Measurements from ENCODE around the gene P2RX7. TPM values are rescaled to one million over a fixed set of nuclear protein-coding genes. Genes with fewer than 3 reads are reported as not detected.

Gene P2RX7
- total RNA-seq, 1 experiment from 2014 or later, result 3.8 TPM

- peak; percentile 64 for DNase-seq (ENCODE audit: low spot score)
Measured at GRCh38 chr12:121110211-121110940, 22.3 kb upstream of the P2RX7 start.

- no peak for DNase-seq (ENCODE audit: low spot score)
Measured at GRCh38 chr12:121111684-121112083, 21.0 kb upstream of the P2RX7 start.

- no peak for DNase-seq (ENCODE audit: low spot score)
Measured at GRCh38 chr12:121112496-121112895, 20.2 kb upstream of the P2RX7 start.

GRCh38 chr12:121113057-121113456 is 19.6 kb upstream of the P2RX7 start:
- DNase-seq (ENCODE audit: low spot score), result no peak

GRCh38 chr12:121114019-121114639 is 18.5 kb upstream of the P2RX7 start:
- DNase-seq (ENCODE audit: low spot score), result peak; percentile 59

GRCh38 chr12:121114806-121115205 is 17.9 kb upstream of the P2RX7 start:
- DNase-seq (ENCODE audit: low spot score), result no peak

GRCh38 chr12:121115530-121115929 is 17.1 kb upstream of the P2RX7 start:
- DNase-seq (ENCODE audit: low spot score), result no peak

GRCh38 chr12:121116318-121117225 is 16.1 kb upstream of the P2RX7 start:
- DNase-seq (ENCODE audit: low spot score), result no peak

GRCh38 chr12:121117226-121117777 is 15.4 kb upstream of the P2RX7 start:
- DNase-seq (ENCODE audit: low spot score), result no peak

GRCh38 chr12:121120323-121120722 is 12.4 kb upstream of the P2RX7 start:
- DNase-seq (ENCODE audit: low spot score), result no peak

GRCh38 chr12:121120989-121121755 is 11.5 kb upstream of the P2RX7 start:
- DNase-seq (ENCODE audit: low spot score), result no peak

- no peak for DNase-seq (ENCODE audit: low spot score)
Measured at GRCh38 chr12:121121805-121122204, 10.9 kb upstream of the P2RX7 start.

GRCh38 chr12:121123488-121123887 is 9.2 kb upstream of the P2RX7 start:
- DNase-seq (ENCODE audit: low spot score), result no peak

- DNase-seq (ENCODE audit: low spot score), result peak; percentile 97
Measured at GRCh38 chr12:121124402-121125109, 8.1 kb upstream of the P2RX7 start.

- no peak for DNase-seq (ENCODE audit: low spot score)
Measured at GRCh38 chr12:121127501-121127900, 5.2 kb upstream of the P2RX7 start.

GRCh38 chr12:121128908-121129810 is 3.5 kb upstream of the P2RX7 start:
- DNase-seq (ENCODE audit: low spot score), result peak; percentile 82

- DNase-seq (ENCODE audit: low spot score), result no peak
Measured at GRCh38 chr12:121129811-121130147, 2.9 kb upstream of the P2RX7 start.

GRCh38 chr12:121130866-121131373 is 1.8 kb upstream of the P2RX7 start:
- no peak for DNase-seq (ENCODE audit: low spot score)

- DNase-seq (ENCODE audit: low spot score), result no peak
Measured at GRCh38 chr12:121131941-121132341, 735 bp upstream of the P2RX7 start.

GRCh38 chr12:121133838-121134237 is 1.2 kb downstream of the P2RX7 start:
- no peak for DNase-seq (ENCODE audit: low spot score)
